IPS-18c (cell line): ENCODE results near the gene TAGLN2.

ENCODE experiments used
- H3K4me3 ChIP-seq: 2 replicates; pipeline ENCODE4 v1.7.0; 2013; ENCODE audit warnings: low read depth, mild to moderate bottlenecking, low read length, moderate library complexity; ENCODE audit not compliant: insufficient read depth
- H3K9me3 ChIP-seq: one replicate; pipeline ENCODE4 v1.6.1; 2013; ENCODE audit warnings: mild to moderate bottlenecking, low read length, moderate library complexity; ENCODE audit not compliant: control insufficient read depth, insufficient read depth

TAGLN2 gene

DNA sequence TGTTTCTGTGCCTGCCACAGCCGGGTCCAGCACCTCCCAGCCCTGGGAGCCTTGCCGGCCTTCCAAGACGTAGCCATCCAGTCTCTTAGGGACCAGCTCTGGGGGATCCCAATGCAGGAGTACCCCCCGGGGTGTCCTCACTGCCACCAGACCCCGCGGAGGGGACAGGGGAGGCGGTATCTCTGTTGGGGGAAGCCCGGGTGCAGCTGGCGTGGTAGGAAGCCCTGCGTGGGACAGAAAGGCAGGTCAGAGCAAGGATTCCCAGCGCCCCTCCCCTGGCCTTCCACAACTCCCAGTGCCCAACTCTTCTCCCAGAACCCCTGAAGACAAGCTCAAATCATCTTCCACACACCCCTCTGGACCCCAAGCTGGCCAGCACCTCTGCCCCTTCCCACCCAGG is 4.9 kb upstream of the TAGLN2 start:
- H3K9me3 ChIP-seq: no peaks in the 10 kb centered on the region

DNA sequence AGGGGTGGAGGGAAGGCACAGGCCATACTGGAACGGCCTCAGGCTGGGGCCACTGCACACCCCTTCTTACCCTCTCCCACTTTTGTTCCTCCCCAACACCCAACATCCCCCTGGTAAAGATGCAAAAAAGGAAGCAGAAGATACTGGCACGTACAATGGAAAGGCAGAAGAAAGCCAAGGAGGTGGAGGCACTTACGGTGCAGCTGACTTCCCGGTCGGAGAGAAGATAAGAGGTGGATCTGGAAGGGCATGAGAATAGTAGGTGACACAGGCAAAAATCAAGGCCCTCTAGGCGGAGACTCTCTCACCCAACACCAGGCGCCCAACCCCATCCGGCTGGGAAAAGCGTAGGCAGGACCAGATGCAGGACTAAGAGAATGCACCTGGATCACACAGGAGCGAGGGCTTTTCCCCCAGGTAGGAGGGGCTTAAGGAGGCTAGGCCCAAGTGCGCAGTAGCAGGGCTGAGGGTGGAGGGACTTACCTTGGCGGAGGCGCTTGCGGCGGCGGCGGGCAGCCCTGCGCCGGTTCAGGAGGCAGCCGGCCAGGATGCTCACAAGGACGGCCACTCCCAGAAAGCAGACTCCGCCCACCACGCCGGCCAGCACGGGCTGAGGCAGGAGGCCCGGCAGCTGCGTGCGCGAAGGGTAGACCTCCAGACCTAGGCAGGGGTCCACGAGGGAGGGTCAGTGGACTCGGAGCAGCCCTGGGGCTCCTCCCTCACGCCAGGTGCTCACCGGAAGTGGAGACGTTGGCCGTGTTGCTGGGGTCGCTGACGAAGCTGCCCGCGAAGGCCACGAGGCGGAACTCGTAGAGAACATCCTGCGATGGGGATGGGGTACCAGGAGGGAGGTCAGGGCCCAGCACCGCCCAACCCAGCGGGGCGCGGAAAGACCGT is 4.1 kb upstream of the TAGLN2 start:
- H3K9me3 ChIP-seq: no peaks in the 10 kb centered on the region
- H3K4me3 ChIP-seq: peak overlapping the region; percentile 17; the same call in 1 of the 2 replicates

More for the DNA sequence above, 4.9 kb upstream of the TAGLN2 start:
- no peak overlapping the region for H3K4me3 ChIP-seq

DNA sequence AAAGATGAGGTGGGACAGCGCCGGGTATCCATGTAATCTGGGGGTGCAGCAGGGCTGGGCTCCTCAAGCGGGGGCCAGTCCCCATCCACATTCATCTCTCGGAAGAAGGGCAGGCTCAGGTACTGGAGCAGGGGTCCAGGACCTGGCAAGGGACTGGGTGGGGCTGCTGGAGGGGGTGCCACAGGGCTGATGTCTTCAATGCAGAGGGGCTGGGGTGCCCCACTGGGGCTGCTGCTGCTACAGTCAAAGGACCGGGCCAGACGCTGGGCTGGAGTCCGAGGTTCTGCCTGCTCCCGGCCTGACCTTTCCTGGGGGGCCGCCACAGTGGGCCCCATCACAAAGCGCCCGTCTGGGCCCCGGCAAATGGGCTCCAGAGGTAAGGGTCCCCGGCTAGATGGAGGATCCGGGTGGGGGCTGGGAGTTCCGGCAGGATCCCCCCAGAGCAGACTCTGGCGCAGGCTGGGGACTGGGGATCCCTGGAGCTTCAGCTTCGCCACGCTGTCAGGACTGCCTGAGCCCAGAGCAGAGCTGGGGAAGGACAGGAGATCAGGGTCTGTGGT is 3.3 kb upstream of the TAGLN2 start:
- H3K4me3 ChIP-seq: peak overlapping the region; percentile 17; the same call in 1 of the 2 replicates
- H3K9me3 ChIP-seq: no peaks in the 10 kb centered on the region

DNA sequence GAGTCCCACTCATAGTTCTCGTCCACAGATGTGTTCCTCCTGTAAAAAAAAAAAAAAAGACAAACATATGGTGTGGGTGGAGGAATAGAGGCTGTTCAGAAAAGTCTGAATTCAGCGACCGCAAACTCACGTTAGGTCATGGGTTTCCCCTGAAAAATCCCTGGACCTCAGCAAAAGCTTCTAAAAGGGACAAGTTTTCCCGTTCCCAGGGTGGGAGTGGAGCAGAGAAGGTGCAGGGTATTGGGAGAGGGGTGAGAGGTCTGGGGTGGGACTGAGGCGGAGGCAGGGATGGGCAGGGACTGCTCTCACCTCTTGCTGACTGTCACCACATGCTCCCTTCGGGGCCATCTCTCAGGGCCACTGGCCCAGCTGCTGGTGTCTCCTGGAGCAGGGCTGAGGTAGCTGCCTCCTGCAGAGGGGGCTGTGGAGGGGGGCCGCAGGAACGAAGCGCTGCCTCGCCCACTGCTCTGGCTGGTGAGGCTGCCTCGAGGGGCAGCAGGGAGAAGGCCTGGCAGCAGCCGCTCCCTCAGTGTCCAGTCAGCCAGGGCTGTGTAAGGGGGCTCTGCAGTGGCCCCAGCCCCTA is 2.6 kb upstream of the TAGLN2 start:
- Histone ChIP-seq H3K9me3 (no peaks in the 10 kb centered on the region), H3K4me3 (no peak overlapping the region)

DNA sequence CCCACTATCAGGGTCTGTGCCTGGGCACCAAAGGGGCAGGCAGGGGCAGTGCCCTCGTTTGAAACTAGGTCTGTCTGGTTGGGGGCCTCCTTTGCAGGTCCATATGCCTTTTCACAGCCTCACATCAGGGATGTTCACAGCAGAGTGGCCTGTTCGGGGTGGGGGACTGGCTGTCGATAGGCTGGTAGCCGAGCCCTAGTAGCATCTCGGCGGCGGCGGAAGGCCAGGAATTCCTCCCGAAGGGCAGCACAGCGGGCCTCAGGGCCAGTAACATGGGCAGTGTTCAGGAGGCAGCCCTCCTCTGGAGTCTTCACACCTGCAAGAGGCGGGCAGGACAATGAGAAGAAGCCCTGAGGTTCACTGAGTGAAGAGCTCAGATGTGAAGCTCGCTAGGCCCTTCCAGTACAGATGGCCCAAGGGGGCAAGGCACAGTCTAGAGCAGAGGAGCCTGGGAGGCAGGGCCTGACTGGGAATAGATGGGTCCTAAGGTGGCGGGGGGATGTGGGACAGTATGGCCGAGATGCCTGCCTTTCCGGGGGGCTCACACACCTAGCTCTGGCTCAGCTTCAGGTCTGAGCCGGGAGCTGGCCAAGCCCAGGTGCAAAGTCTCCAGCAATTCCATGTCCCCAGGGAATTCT is 2.0 kb upstream of the TAGLN2 start:
- no peak overlapping the region for H3K4me3 ChIP-seq
- H3K9me3 ChIP-seq: no peaks in the 10 kb centered on the region

DNA sequence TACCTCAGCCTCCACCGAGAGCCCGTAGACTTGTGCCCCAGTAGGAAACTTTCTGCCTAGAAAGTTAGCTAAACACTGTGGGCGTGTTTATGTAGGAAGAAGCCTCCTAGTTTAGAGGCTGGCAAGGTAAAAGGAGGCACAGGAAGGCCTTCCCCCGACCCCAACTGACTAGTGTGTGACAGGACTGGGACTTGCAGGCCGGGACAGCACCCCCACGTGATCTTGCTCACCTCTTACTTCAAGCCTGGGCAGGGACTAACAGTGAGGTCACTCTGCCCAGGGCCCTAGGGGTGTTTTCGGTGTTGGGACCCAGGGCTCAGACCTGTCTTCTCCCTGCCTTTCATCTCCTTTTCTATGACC is 392 bp upstream of the TAGLN2 start:
- H3K4me3 ChIP-seq: peak overlapping the region; percentile 86

DNA sequence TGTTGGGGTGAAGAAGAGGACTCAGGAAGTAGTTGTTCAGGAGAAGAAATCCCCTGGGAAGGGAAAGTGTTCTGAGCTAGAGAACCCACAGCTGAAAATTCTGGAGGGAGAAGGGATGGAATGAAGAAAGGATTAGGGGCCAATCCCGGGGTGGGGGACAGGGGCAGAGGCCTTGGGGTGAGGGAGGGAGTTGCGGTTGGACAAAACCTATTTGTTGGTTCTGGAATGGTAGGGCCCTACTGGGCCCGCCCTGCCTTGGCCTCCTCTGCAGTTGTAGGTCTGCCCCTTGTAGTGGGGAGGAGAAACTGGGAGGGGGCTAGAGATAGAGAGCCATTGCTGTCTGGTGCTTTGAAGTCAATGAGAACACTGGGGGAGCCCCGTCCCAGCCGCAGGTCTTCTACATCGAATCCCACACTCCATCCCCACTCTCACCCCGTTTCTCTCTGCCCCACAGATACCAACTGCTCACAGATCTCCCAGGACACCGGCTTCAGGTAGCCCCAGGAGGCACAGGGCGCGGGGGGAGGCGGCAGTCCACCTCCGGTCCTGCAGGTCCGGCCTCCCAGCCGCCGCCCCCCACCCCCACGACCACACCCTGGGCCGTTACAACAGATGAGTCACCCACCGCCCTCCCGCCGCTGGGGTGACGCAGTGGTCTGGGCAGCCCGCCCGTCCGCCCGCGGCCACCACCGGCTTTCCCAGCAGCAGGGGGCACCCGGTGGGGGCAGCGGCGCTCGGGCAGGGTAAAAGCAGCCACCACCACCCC is 1.1 kb downstream of the TAGLN2 start:
- no peaks in the 10 kb centered on the region for H3K9me3 ChIP-seq
- H3K4me3 ChIP-seq: peak overlapping the region; percentile 86

More for the DNA sequence above, 392 bp upstream of the TAGLN2 start:
- H3K9me3 ChIP-seq: no peaks in the 10 kb centered on the region

GRCh38 chr1:159923203-159924024 is 1.9 kb downstream of the TAGLN2 start:
- Histone ChIP-seq H3K9me3 (no peaks in the 10 kb centered on the region), H3K4me3 (peak overlapping the region; percentile 86)

DNA sequence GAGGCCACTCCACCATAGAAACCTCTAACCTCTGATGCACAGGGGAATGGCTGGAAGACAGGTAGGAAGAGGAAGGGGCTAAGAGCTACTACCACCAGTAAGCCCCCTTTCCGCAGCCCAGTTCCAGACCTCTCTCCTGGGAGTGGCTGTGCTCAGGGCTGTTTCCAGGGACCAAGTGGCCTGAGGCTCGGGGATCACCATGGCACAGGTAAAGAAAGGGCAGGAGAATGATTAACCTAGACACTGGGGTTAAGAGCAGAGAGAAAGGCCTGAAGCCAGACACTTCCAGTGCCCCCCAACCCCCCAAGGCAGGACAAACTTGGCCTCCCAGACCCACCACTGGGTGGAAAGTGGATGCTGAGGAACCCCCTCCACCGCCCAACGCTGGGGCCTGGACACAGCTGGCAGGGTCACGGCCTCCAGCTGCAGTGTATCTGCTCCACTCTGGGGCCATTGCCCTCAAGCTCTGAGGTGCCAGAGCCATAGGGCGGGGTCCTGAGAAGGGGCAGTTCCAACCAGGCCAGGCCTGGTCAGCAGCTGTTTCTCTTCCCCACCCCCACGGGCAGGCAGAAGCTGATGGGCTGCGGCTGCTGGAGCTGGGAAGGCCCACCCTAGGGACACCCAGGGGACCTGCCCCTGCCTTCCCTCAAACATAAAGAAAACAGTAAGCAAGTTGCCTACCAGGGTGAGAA is 2.6 kb downstream of the TAGLN2 start:
- Histone ChIP-seq H3K4me3 (no peak overlapping the region; the same call in 1 of the 2 replicates), H3K9me3 (no peaks in the 10 kb centered on the region)

- Histone ChIP-seq H3K4me3 (no peak overlapping the region), H3K9me3 (no peaks in the 10 kb centered on the region)
These were observed 3.4 kb downstream of the TAGLN2 start for GRCh38 chr1:159921700-159922504.

DNA sequence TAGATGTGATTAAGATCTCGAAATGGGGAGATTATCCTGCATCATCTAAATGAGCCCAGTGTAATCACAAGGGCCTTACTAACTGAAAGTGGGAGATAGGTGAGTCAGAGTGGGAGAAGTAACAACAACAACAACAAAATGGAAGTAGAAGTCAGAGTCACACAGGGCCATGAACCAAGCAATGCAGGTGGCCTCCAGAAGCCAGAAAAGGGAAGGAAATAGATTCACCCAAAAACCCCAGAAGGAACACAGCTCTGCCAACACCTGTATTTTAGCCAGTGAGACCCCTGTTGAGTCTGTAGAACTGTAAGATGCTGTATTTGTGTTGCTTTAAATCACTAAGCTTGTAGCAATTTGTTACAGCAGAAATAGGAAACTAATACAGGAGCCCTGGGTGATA is 4.1 kb downstream of the TAGLN2 start:
- no peaks in the 10 kb centered on the region for H3K9me3 ChIP-seq
- H3K4me3 ChIP-seq: no peak overlapping the region

GRCh38 chr1:159920651-159921050 is 4.7 kb downstream of the TAGLN2 start:
- Histone ChIP-seq H3K4me3 (no peak overlapping the region), H3K9me3 (no peaks in the 10 kb centered on the region)

GRCh38 chr1:159920202-159920601 is 5.1 kb downstream of the TAGLN2 start:
- H3K9me3 ChIP-seq: no peaks in the 10 kb centered on the region
- no peak overlapping the region for H3K4me3 ChIP-seq

DNA sequence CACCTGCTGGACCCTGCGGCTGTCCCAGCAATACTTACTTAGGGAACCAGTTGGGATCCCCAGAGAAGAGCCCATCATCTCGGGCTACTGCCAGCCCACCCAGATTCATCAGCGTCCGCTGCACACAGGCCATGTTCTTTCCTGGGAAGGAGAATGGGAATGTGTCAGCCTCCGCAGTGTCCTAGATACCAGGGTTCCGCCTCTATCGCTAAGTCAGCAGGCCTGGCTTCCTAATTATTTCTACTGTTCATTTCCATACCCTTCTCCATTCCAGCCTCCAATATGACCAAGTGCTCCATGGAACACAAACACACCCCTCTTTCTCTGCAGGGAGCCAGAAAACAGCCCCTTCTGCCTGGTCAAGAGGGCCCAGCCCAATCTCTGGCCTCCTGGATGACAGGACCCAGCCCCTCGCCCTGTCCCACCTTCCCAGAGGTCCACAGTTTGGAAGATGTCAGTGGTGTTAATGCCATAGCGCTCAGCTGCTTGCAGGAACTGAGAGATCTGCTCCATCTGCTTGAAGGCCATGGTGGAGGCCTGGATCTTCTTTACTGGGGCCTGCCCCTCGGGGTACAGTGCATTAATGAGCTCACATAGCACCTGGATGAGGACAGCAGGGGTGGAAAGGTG is 6.0 kb downstream of the TAGLN2 start:
- H3K9me3 ChIP-seq: no peaks in the 10 kb centered on the region
- no peak overlapping the region for H3K4me3 ChIP-seq
